Hepatic stellate cell (primary cell): ENCODE results near the gene RAB36.

ENCODE experiments used
- DNase-seq: peaks from one replicate; pipeline ENCODE4 v3.0.0; 2011; ENCODE audit warnings: low spot score

The RAB36 gene, protein sequence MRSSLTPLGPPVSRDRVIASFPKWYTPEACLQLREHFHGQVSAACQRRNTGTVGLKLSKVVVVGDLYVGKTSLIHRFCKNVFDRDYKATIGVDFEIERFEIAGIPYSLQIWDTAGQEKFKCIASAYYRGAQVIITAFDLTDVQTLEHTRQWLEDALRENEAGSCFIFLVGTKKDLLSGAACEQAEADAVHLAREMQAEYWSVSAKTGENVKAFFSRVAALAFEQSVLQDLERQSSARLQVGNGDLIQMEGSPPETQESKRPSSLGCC

DNA sequence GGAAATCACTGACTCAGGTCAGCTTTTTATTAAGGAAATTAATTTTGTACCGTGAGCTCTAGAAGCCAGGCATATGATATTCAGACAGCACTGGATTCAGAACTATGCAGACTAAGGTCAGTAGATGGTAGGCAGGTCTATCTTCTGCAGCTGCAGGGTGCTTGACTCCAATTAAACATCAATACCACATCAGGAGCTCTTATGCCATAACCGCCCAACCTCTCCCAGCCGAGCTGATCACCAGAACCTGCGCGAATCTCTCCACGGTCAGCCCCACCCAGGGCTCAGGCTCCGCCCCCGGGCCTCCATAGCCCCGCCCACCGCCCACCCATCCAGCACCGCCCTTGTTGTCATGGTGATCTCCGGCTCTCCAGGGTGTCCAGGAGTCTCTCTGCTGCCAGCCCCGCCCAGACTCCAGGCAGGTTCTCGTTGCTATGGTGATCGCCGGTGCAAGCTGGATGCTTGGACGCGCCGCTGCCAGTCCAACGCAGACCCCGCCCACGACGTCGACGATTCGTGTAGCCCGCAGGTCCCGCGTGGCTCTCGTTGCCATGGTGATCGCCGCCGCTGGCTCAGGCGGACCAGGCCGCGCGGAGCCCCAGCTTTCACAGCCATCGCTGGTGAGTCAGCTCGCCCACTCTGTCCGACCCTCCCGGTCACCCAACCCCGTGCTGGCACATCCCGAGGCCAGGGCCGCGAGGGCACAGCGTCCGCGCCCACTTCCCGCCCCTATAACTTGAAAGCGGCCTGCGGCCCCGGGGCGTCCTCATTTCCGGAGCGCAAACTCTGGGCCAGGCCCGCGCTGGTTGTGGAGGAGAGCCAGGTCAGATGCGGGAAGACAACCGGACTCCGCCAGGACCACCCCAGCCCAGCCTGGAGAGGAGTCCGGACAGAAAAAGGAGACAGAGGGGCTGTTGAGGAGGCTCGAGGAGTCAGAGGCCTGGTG, at the start of gene RAB36:
TSS of gene RAB36 (plus strand) at position 546 of the 946 bp plus-strand sequence. CDS start 1,140 bp downstream, outside the sequence.
- peak; percentile 97 for DNase-seq

DNA sequence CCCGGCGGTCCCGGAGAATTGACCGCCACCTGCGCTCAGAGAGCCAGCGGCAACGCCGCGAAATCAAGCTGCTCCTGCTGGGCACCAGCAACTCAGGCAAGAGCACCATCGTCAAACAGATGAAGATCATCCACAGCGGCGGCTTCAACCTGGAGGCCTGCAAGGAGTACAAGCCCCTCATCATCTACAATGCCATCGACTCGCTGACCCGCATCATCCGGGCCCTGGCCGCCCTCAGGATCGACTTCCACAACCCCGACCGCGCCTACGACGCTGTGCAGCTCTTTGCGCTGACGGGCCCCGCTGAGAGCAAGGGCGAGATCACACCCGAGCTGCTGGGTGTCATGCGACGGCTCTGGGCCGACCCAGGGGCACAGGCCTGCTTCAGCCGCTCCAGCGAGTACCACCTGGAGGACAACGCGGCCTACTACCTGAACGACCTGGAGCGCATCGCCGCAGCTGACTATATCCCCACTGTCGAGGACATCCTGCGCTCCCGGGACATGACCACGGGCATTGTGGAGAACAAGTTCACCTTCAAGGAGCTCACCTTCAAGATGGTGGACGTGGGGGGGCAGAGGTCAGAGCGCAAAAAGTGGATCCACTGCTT, 49.4 kb upstream of the RAB36 start:
- DNase-seq: no peak

GRCh38 chr22:23097412-23098229, 47.7 kb upstream of the RAB36 start:
- DNase-seq: no peak

GRCh38 chr22:23098230-23098705, 47.0 kb upstream of the RAB36 start:
- DNase-seq: no peak

- DNase-seq: no peak
These were observed 46.4 kb upstream of the RAB36 start for GRCh38 chr22:23098718-23099530.

GRCh38 chr22:23099531-23099804, 45.8 kb upstream of the RAB36 start:
- DNase-seq: no peak

- DNase-seq: no peak
These were observed 45.0 kb upstream of the RAB36 start for GRCh38 chr22:23100124-23100801.

GRCh38 chr22:23101524-23101923, 43.8 kb upstream of the RAB36 start:
- DNase-seq: no peak

GRCh38 chr22:23102002-23102655, 43.1 kb upstream of the RAB36 start:
- DNase-seq: no peak

- no peak for DNase-seq
These were observed 42.5 kb upstream of the RAB36 start for GRCh38 chr22:23102776-23103175.

GRCh38 chr22:23103199-23103954, 41.9 kb upstream of the RAB36 start:
- DNase-seq: no peak

- DNase-seq: no peak
These were observed 40.9 kb upstream of the RAB36 start for GRCh38 chr22:23104187-23104971.

GRCh38 chr22:23105304-23105703, 40.0 kb upstream of the RAB36 start:
- DNase-seq: no peak

- no peak for DNase-seq
These were observed 39.4 kb upstream of the RAB36 start for GRCh38 chr22:23105919-23106318.

DNA sequence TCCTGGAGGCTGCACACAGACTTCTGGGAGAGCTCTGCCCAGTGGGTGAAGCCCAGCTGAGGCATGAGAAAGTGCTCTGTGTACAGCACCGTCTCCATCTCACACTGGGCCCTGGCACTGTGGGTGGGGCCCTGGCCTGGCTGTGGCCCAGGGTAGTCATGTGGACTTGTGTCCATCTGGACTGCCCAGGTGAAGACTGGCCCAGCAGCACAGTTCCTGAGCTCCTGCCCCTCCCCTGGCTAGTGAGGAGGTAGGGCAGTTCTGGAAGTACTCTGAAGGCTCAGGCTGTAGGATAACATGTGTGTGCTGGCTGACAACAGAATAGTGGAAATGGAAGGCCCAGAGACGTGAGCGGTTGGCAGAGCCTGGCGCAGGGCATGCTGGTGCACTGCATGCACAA, 38.9 kb upstream of the RAB36 start:
- DNase-seq: no peak

- no peak for DNase-seq
These were observed 38.3 kb upstream of the RAB36 start for GRCh38 chr22:23106906-23107367.

- no peak for DNase-seq
These were observed 37.6 kb upstream of the RAB36 start for GRCh38 chr22:23107487-23108248.
